Neutrophil (primary cell): Measurements from ENCODE around the gene DISC1.

Experiments used
- H3K27ac ChIP-seq: fragments of 200-600 bp; sonication (generic); 2 replicates; pipeline ENCODE4 v1.5.1; 2016; ENCODE audit warnings: mild to moderate bottlenecking, moderate library complexity
- H3K27me3 ChIP-seq: fragments of 200-600 bp; sonication (generic); 2 replicates; pipeline ENCODE4 v1.6.0; 2016; ENCODE audit warnings: mild to moderate bottlenecking
- H3K36me3 ChIP-seq: fragments of 200-600 bp; sonication (generic); 2 replicates; pipeline ENCODE4 v1.5.1; 2017
- H3K4me1 ChIP-seq, 2 experiments: fragments of 200-600 bp in 1 of 2; sonication (generic) in 1 of 2; 1 replicate in 1 of 2; 2 replicates in 1 of 2; pipeline versions ENCODE4 v1.5.1 to v1.6.1; 2013 to 2016; ENCODE audit warnings: low read depth in 1 of 2, low read length in 1 of 2, mild to moderate bottlenecking in 1 of 2, moderate library complexity in 1 of 2; ENCODE audit not compliant: control insufficient read depth in 1 of 2, insufficient read depth in 1 of 2
- H3K4me3 ChIP-seq, 2 experiments: fragments of 200-600 bp in 1 of 2; sonication (generic) in 1 of 2; 1 replicate in 1 of 2; 2 replicates in 1 of 2; pipeline ENCODE4 v1.5.1; 2013 to 2016; ENCODE audit warnings: low read depth in 1 of 2, low read length in 1 of 2, mild to moderate bottlenecking in 1 of 2, moderate library complexity in 1 of 2
- H3K9me3 ChIP-seq: fragments of 200-600 bp; sonication (generic); 2 replicates; pipeline ENCODE4 v1.5.1; 2016
- CTCF ChIP-seq: fragments of 200-600 bp; sonication (generic); IDR thresholded peaks from 2 replicates; pipeline ENCODE4 v1.5.1; 2016; ENCODE audit warnings: antibody characterized with exemption

DISC1 gene

GRCh38 chr1:232036181-232036933 is 409.8 kb downstream of the DISC1 start:
- H3K4me1 ChIP-seq = no peaks in the 10 kb centered on the region
- no peak for TF ChIP-seq CTCF
- H3K36me3 ChIP-seq = peaks cover 6% of the 10 kb centered on the region

GRCh38 chr1:232037774-232038388 is 411.3 kb downstream of the DISC1 start:
- Histone ChIP-seq H3K27me3 (no peaks in the 10 kb centered on the region), H3K36me3 (peaks cover 6% of the 10 kb centered on the region)
- TF ChIP-seq CTCF = no peak

More at GRCh38 chr1:232036181-232036933, 409.8 kb downstream of the DISC1 start:
- no peak overlapping the region for H3K27ac ChIP-seq
- H3K4me3 ChIP-seq = no peak overlapping the region
- H3K9me3 ChIP-seq = no peaks in the 10 kb centered on the region
- H3K27me3 ChIP-seq = no peaks in the 10 kb centered on the region

GRCh38 chr1:232038706-232039677 is 412.4 kb downstream of the DISC1 start:
- H3K4me3 ChIP-seq = no peak overlapping the region
- H3K36me3 ChIP-seq = no peaks in the 10 kb centered on the region
- H3K9me3 ChIP-seq = no peaks in the 10 kb centered on the region
- no peak overlapping the region for H3K27ac ChIP-seq
- TF ChIP-seq CTCF = no peak
- H3K27me3 ChIP-seq = no peaks in the 10 kb centered on the region
- no peaks in the 10 kb centered on the region for H3K4me1 ChIP-seq

More at GRCh38 chr1:232037774-232038388, 411.3 kb downstream of the DISC1 start:
- Histone ChIP-seq H3K4me1 (no peaks in the 10 kb centered on the region), H3K4me3 (no peak overlapping the region), H3K9me3 (no peaks in the 10 kb centered on the region), H3K27ac (no peak overlapping the region)

- no peak overlapping the region for H3K4me3 ChIP-seq
- no peak overlapping the region for H3K27ac ChIP-seq
- TF ChIP-seq CTCF = no peak
- H3K9me3 ChIP-seq = no peaks in the 10 kb centered on the region
- no peaks in the 10 kb centered on the region for H3K27me3 ChIP-seq
- no peaks in the 10 kb centered on the region for H3K4me1 ChIP-seq
- no peaks in the 10 kb centered on the region for H3K36me3 ChIP-seq
Measured at GRCh38 chr1:232040260-232040659, 413.7 kb downstream of the DISC1 start.

- H3K4me3 ChIP-seq = no peak overlapping the region
- no peak overlapping the region for H3K27ac ChIP-seq
- no peaks in the 10 kb centered on the region for H3K27me3 ChIP-seq
- H3K36me3 ChIP-seq = no peaks in the 10 kb centered on the region
- no peaks in the 10 kb centered on the region for H3K4me1 ChIP-seq
- no peaks in the 10 kb centered on the region for H3K9me3 ChIP-seq
- no peak for TF ChIP-seq CTCF
Measured at GRCh38 chr1:232044728-232045127, 418.1 kb downstream of the DISC1 start.
